GM23248 (cell line): ENCODE measurements around the gene PXMP2.

Source experiments
- EZH2 ChIP-seq: fragments of 200-600 bp; sonication (generic); IDR thresholded peaks from 2 replicates; pipeline ENCODE4 v1.6.1; 2018; ENCODE audit warnings: antibody characterized with exemption, mild to moderate bottlenecking; ENCODE audit not compliant: insufficient read depth, poor library complexity, severe bottlenecking
- EZH2phosphoT487 ChIP-seq: fragments of 200-600 bp; sonication (generic); IDR thresholded peaks from 2 replicates; pipeline ENCODE4 v1.6.1; 2018; ENCODE audit warnings: antibody characterized with exemption, moderate library complexity, mild to moderate bottlenecking, low read depth; ENCODE audit not compliant: insufficient read depth

DNA sequence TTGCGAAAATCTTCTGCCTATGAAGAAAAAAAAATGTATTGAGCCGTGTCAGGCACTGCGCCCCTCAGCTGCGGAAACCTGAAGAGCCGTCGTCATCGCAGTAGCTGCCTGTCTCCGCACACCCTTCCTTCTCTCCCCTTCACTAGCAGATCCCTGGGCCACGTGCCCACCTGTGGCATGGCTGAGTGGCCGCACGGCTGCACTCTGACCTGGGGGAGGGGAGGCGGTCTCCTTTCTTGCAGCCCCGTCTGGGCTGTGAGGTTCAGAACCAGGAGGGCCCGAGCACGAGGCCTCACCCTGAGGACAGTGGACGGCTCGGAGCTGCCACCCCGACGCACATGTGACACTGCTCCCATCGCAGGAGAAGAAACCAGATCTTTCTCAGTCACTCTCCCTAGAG, 48.1 kb downstream of the PXMP2 start:
- no peak for TF ChIP-seq EZH2
- no peak for TF ChIP-seq EZH2phosphoT487
